Mesendoderm (in vitro differentiated cells): Measurements from ENCODE around the gene IRX6.

ENCODE experiments used
- DNase-seq: peaks from one replicate; pipeline ENCODE4 v3.0.0; 2013
- H2AK5ac ChIP-seq: 2 replicates; pipeline ENCODE4 v1.6.1; 2013; ENCODE audit warnings: low read length, inconsistent platforms
- H2BK120ac ChIP-seq: 2 replicates; pipeline ENCODE4 v1.6.1; 2013; ENCODE audit warnings: low read depth, mild to moderate bottlenecking, low read length, moderate library complexity, mixed read lengths
- H2BK15ac ChIP-seq: replicated peaks from 2 replicates; pipeline ENCODE4 v1.6.1; 2013; ENCODE audit warnings: low read depth, mild to moderate bottlenecking, moderate library complexity
- H2BK5ac ChIP-seq: 2 replicates; pipeline ENCODE4 v1.6.1; 2013; ENCODE audit warnings: low read length, inconsistent platforms
- H3K18ac ChIP-seq: 2 replicates; pipeline ENCODE4 v1.6.1; 2013; ENCODE audit warnings: mild to moderate bottlenecking, low read length, mixed read lengths
- H3K23ac ChIP-seq: one replicate; pipeline ENCODE4 v1.6.1; 2013; ENCODE audit warnings: low read length
- H3K27ac ChIP-seq: 2 replicates; pipeline ENCODE4 v1.5.1; 2013; ENCODE audit warnings: low read depth, mild to moderate bottlenecking, inconsistent platforms, low read length, moderate library complexity
- H3K27me3 ChIP-seq: 2 replicates; pipeline ENCODE4 v1.6.1; 2013; ENCODE audit warnings: low read length, control low read depth, mild to moderate bottlenecking, inconsistent platforms; ENCODE audit not compliant: insufficient read depth, poor library complexity
- H3K36me3 ChIP-seq: 2 replicates; pipeline ENCODE4 v1.6.1; 2013; ENCODE audit warnings: low read length, inconsistent platforms; ENCODE audit not compliant: control insufficient read depth, insufficient read depth
- H3K4ac ChIP-seq: one replicate; pipeline ENCODE4 v1.6.1; 2013; ENCODE audit warnings: low read depth, mild to moderate bottlenecking, low read length, moderate library complexity
- H3K4me1 ChIP-seq: 2 replicates; pipeline ENCODE4 v1.6.1; 2013; ENCODE audit warnings: low read depth, low read length, inconsistent platforms; ENCODE audit not compliant: control insufficient read depth
- H3K4me2 ChIP-seq: 2 replicates; pipeline ENCODE4 v1.6.1; 2013; ENCODE audit warnings: low read length
- H3K4me3 ChIP-seq: 2 replicates; pipeline ENCODE4 v1.5.1; 2013; ENCODE audit warnings: mild to moderate bottlenecking, low read length
- H3K56ac ChIP-seq: one replicate; pipeline ENCODE4 v1.6.1; 2013; ENCODE audit warnings: low read length
- H3K79me1 ChIP-seq: 2 replicates; pipeline ENCODE4 v1.6.1; 2013; ENCODE audit warnings: low read length, inconsistent platforms
- H3K79me2 ChIP-seq: 2 replicates; pipeline ENCODE4 v1.6.1; 2013; ENCODE audit warnings: mild to moderate bottlenecking, low read length; ENCODE audit not compliant: control insufficient read depth, insufficient read depth
- H3K9ac ChIP-seq: 2 replicates; pipeline ENCODE4 v1.6.1; 2013; ENCODE audit warnings: low read length, inconsistent platforms
- H4K5ac ChIP-seq: one replicate; pipeline ENCODE4 v1.6.1; 2013; ENCODE audit warnings: low read length
- H4K8ac ChIP-seq: one replicate; pipeline ENCODE4 v1.6.1; 2013; ENCODE audit warnings: low read depth, mild to moderate bottlenecking, control low read depth, low read length, moderate library complexity
- WGBS: extraction: QIAGEN DNeasy Blood & Tissue Kit; methylation state at CpG from one replicate; pipeline ENCODE4 v1.1.7; 2013; ENCODE audit warnings: low lambda C conversion rate, missing lambda C conversion rate; ENCODE audit not compliant: insufficient coverage; ENCODE audit errors: extremely low coverage; 5-methylcytosine and 5-hydroxymethylcytosine counted together

The IRX6 gene

GRCh38 chr16:55340445-55340844, 16.4 kb downstream of the IRX6 start:
- H2BK5ac ChIP-seq: no peak overlapping the region
- no peaks in the 10 kb centered on the region for H3K36me3 ChIP-seq
- no peak overlapping the region for H4K8ac ChIP-seq
- no peak overlapping the region for H3K4me2 ChIP-seq
- no CpG with 5 or more reads among the region's 1 CpG for WGBS
- H3K56ac ChIP-seq: no peak overlapping the region
- H3K4me3 ChIP-seq: no peak overlapping the region
- DNase-seq: no peak
- H3K79me1 ChIP-seq: no peaks in the 10 kb centered on the region
- no peak overlapping the region for H3K23ac ChIP-seq
- H3K4ac ChIP-seq: no peak overlapping the region
- H4K5ac ChIP-seq: no peak overlapping the region
- no peak overlapping the region for H3K18ac ChIP-seq
- H2AK5ac ChIP-seq: no peak overlapping the region
- no peaks in the 10 kb centered on the region for H3K79me2 ChIP-seq
- H3K9ac ChIP-seq: no peak overlapping the region
- no peak overlapping the region for H2BK120ac ChIP-seq
- no peaks in the 10 kb centered on the region for H3K27me3 ChIP-seq
- H3K4me1 ChIP-seq: no peaks in the 10 kb centered on the region
- H2BK15ac ChIP-seq: no peak overlapping the region
- no peak overlapping the region for H3K27ac ChIP-seq

- Histone ChIP-seq H2AK5ac (no peak overlapping the region), H2BK15ac (no peak overlapping the region), H2BK120ac (no peak overlapping the region), H3K4me3 (no peak overlapping the region), H4K8ac (no peak overlapping the region), H3K18ac (no peak overlapping the region), H3K4me2 (no peak overlapping the region), H3K23ac (no peak overlapping the region), H3K79me1 (no peaks in the 10 kb centered on the region), H3K27me3 (no peaks in the 10 kb centered on the region), H3K27ac (no peak overlapping the region), H3K9ac (no peak overlapping the region), H2BK5ac (no peak overlapping the region), H4K5ac (no peak overlapping the region), H3K4me1 (no peaks in the 10 kb centered on the region), H3K36me3 (no peaks in the 10 kb centered on the region), H3K56ac (no peak overlapping the region), H3K4ac (no peak overlapping the region), H3K79me2 (no peaks in the 10 kb centered on the region)
- WGBS: no CpG with 5 or more reads among the region's 4 CpGs
- no peak for DNase-seq
Measured at GRCh38 chr16:55341681-55342080, 17.7 kb downstream of the IRX6 start.

- H3K4me1 ChIP-seq: no peaks in the 10 kb centered on the region
Measured at GRCh38 chr16:55346475-55346874, 22.5 kb downstream of the IRX6 start.

GRCh38 chr16:55349867-55350266, 25.9 kb downstream of the IRX6 start:
- no CpG with 5 or more reads among the region's 1 CpG for WGBS
- Histone ChIP-seq H3K4me1 (no peaks in the 10 kb centered on the region), H4K8ac (no peak overlapping the region), H3K4me2 (no peak overlapping the region), H2BK5ac (no peak overlapping the region), H3K27me3 (no peaks in the 10 kb centered on the region), H3K36me3 (no peaks in the 10 kb centered on the region), H3K56ac (no peak overlapping the region), H3K4ac (no peak overlapping the region), H2BK120ac (no peak overlapping the region), H2AK5ac (no peak overlapping the region), H4K5ac (no peak overlapping the region), H3K4me3 (no peak overlapping the region), H3K27ac (no peak overlapping the region), H3K18ac (no peak overlapping the region), H3K9ac (no peak overlapping the region), H3K79me2 (no peaks in the 10 kb centered on the region), H3K79me1 (no peaks in the 10 kb centered on the region), H3K23ac (no peak overlapping the region), H2BK15ac (no peak overlapping the region)
- no peak for DNase-seq

More at GRCh38 chr16:55346475-55346874, 22.5 kb downstream of the IRX6 start:
- no peaks in the 10 kb centered on the region for H3K36me3 ChIP-seq
- H4K5ac ChIP-seq: no peak overlapping the region
- no peak overlapping the region for H2BK5ac ChIP-seq
- H3K18ac ChIP-seq: no peak overlapping the region
- no peak overlapping the region for H3K4me2 ChIP-seq
- H3K79me1 ChIP-seq: no peaks in the 10 kb centered on the region
- no peak overlapping the region for H3K4me3 ChIP-seq
- H3K9ac ChIP-seq: no peak overlapping the region
- H3K56ac ChIP-seq: no peak overlapping the region
- H2BK15ac ChIP-seq: no peak overlapping the region
- H4K8ac ChIP-seq: no peak overlapping the region
- no peaks in the 10 kb centered on the region for H3K27me3 ChIP-seq
- H3K27ac ChIP-seq: no peak overlapping the region
- H3K4ac ChIP-seq: no peak overlapping the region
- no peak overlapping the region for H3K23ac ChIP-seq
- H2BK120ac ChIP-seq: no peak overlapping the region
- DNase-seq: no peak
- no peaks in the 10 kb centered on the region for H3K79me2 ChIP-seq
- WGBS: no CpG with 5 or more reads among the region's 6 CpGs
- no peak overlapping the region for H2AK5ac ChIP-seq

- H3K79me2 ChIP-seq: no peaks in the 10 kb centered on the region
- no peaks in the 10 kb centered on the region for H3K4me1 ChIP-seq
- DNase-seq: no peak
- H3K18ac ChIP-seq: no peak overlapping the region
- H3K27ac ChIP-seq: no peak overlapping the region
- H4K8ac ChIP-seq: no peak overlapping the region
- no peak overlapping the region for H2BK15ac ChIP-seq
- no peak overlapping the region for H2AK5ac ChIP-seq
- no peak overlapping the region for H2BK5ac ChIP-seq
- no peak overlapping the region for H3K4me3 ChIP-seq
- no peak overlapping the region for H3K56ac ChIP-seq
- H3K4ac ChIP-seq: no peak overlapping the region
- H3K23ac ChIP-seq: no peak overlapping the region
- no peak overlapping the region for H3K9ac ChIP-seq
- H3K36me3 ChIP-seq: no peaks in the 10 kb centered on the region
- H3K79me1 ChIP-seq: no peaks in the 10 kb centered on the region
- no peak overlapping the region for H4K5ac ChIP-seq
- H3K4me2 ChIP-seq: no peak overlapping the region
- H2BK120ac ChIP-seq: no peak overlapping the region
- H3K27me3 ChIP-seq: no peaks in the 10 kb centered on the region
Measured at GRCh38 chr16:55350984-55351383, 27.0 kb downstream of the IRX6 start.

GRCh38 chr16:55351936-55352335, 27.9 kb downstream of the IRX6 start:
- Histone ChIP-seq H3K79me1 (no peaks in the 10 kb centered on the region), H3K18ac (no peak overlapping the region)
- WGBS: no CpG with 5 or more reads among the region's 3 CpGs

More at GRCh38 chr16:55351936-55352335, 27.9 kb downstream of the IRX6 start:
- Histone ChIP-seq H4K5ac (no peak overlapping the region), H2BK5ac (no peak overlapping the region), H3K27ac (no peak overlapping the region), H2BK120ac (no peak overlapping the region), H3K23ac (no peak overlapping the region), H4K8ac (no peak overlapping the region), H3K36me3 (no peaks in the 10 kb centered on the region), H3K79me2 (no peaks in the 10 kb centered on the region), H3K27me3 (no peaks in the 10 kb centered on the region), H3K4me1 (no peaks in the 10 kb centered on the region), H3K4ac (no peak overlapping the region), H3K4me2 (no peak overlapping the region), H3K9ac (no peak overlapping the region), H2BK15ac (no peak overlapping the region), H3K4me3 (no peak overlapping the region), H2AK5ac (no peak overlapping the region), H3K56ac (no peak overlapping the region)
- no peak for DNase-seq
